Right lobe of liver (tissue), 4 donors: Measurements from ENCODE around the gene MAML2.

ENCODE experiments used
- CTCF ChIP-seq, 4 donors: fragments of 200-600 bp in 3 of 4; fragments of 450-650 bp in 1 of 4; IDR thresholded peaks; one replicate each; pipeline versions ENCODE4 v1.5.1 to v1.8.0; 2016 to 2022; ENCODE audit warnings: antibody characterized with exemption in 4 of 4, mild to moderate bottlenecking in 2 of 4
- POLR2A ChIP-seq: fragments of 450-650 bp; IDR thresholded peaks from one replicate; pipeline ENCODE4 v1.6.1; 2017; ENCODE audit warnings: antibody characterized with exemption, mild to moderate bottlenecking
- donor health status: DM: no; HTN: no; CAD: no.
- donor health status: DM: no; HTN: no; CAD: no.
- donor health status: DM: no; HTN: yes; CAD: no.

GRCh38 chr11:96152623-96153022, 190.4 kb downstream of the MAML2 start:
- TF ChIP-seq CTCF (IDR thresholded peaks at IDR 0.05) (no peak), POLR2A (no peak)
